HUES64 (cell line): Measurements from ENCODE around the gene ZIC3. TPM values are rescaled to one million over a fixed set of nuclear protein-coding genes. Genes with fewer than 3 reads are reported as not detected.
A peak's percentile ranks its signal among the peaks of the same experiment; 100 is the strongest.
"Not testable (repeated sequence)": the region's sequence is repeated elsewhere in the genome, so short reads cannot be mapped to it uniquely, and the experiment has no call there.

Source experiments
- H3K27ac ChIP-seq: 2 replicates; pipeline ENCODE4 v1.7.0; 2013; ENCODE audit warnings: low read depth, low read length, inconsistent platforms
- H3K27me3 ChIP-seq: 2 replicates; pipeline ENCODE4 v1.6.1; 2013; ENCODE audit warnings: mild to moderate bottlenecking, low read length; ENCODE audit not compliant: insufficient read depth
- H3K36me3 ChIP-seq: 2 replicates; pipeline ENCODE4 v1.6.1; 2013; ENCODE audit warnings: mild to moderate bottlenecking, low read length; ENCODE audit not compliant: insufficient read depth
- H3K4me1 ChIP-seq: 2 replicates; pipeline ENCODE4 v1.6.1; 2013; ENCODE audit warnings: mild to moderate bottlenecking, low read length, moderate library complexity; ENCODE audit not compliant: insufficient read depth
- H3K4me3 ChIP-seq: 2 replicates; pipeline ENCODE4 v1.5.1; 2013; ENCODE audit warnings: mild to moderate bottlenecking, low read length, moderate library complexity
- H3K9ac ChIP-seq: 2 replicates; pipeline ENCODE4 v1.6.1; 2013; ENCODE audit warnings: mild to moderate bottlenecking, low read depth, low read length
- H3K9me3 ChIP-seq: 2 replicates; pipeline ENCODE4 v1.6.1; 2013; ENCODE audit warnings: low read depth, low read length; ENCODE audit not compliant: insufficient read depth
- WGBS: fragments of 150-250, 120-280 bp; methylation state at CpG from one replicate; pipeline ENCODE4 v1.1.7; 2013; ENCODE audit warnings: missing lambda C conversion rate; 5-methylcytosine and 5-hydroxymethylcytosine counted together
- polyA plus RNA-seq, 2 experiments: library from polyadenylated mRNA; stranded (reverse); fragments of 50-300 nt; gene quantifications; one replicate each; pipeline ENCODE4 v1.2.3, GENCODE V29; 2013

ZIC3 gene
- 56.5 TPM for polyA plus RNA-seq (2013, experiment 1 of 2)
- 56.5 TPM for polyA plus RNA-seq (2013, experiment 2 of 2)

DNA sequence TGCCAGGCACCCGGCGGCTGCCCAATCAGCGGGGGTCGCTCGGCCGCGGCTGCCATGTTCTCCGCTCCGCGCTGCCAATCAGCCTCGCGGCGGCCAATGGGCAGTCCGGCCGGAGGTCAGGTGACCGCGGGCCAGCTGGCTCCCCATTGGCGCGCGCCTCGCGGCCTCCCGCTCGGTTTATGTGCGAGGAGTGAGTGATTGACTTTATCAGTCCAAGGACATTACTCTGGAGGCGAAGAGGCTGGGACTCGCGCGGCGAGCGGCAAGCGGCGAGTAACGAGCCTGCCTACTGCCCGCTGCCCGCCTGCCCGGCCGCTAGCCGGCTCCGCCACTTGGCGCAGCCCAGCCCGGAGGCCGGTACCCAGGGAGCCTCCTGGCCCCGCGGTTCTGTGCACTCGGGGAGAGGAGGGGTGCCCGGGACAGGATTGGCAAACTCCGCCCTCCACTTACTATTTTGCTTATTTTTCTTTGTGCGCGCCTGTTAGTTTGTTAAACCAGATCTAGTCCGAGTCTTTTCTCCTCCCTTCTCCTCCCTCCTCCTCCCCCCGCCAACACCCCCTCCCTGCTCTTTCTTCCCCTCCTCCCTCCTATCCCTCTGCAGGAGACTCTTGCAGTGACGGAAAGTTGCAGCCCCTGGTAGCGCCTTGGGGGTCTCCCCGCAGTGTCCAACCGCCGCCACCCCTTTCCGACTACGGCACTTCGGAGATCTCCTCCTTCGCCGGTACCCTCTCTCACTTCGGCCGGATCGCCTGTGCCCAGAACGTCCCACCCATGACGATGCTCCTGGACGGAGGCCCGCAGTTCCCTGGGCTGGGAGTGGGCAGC is at the start of gene ZIC3:
Gene ZIC3 (plus strand): TSS at position 207 of the 825 bp plus-strand sequence. CDS start 565 bp downstream, at position 772.
- Histone ChIP-seq H3K9ac (peak within 1 kb of the TSS; percentile 73), H3K36me3 (peaks cover 22% of the 10 kb centered on the region), H3K4me1 (peaks cover 23% of the 10 kb centered on the region; the same call in 1 of the 2 replicates), H3K27ac (peak within 1 kb of the TSS; percentile 99; the same call in 1 of the 2 replicates), H3K4me3 (peak within 1 kb of the TSS; percentile 84), H3K9me3 (no peaks in the 10 kb centered on the region), H3K27me3 (peaks cover 42% of the 10 kb centered on the region; the same call in 1 of the 2 replicates)
- under 1% methylated on average over 69 of the region's 69 CpGs for WGBS

DNA sequence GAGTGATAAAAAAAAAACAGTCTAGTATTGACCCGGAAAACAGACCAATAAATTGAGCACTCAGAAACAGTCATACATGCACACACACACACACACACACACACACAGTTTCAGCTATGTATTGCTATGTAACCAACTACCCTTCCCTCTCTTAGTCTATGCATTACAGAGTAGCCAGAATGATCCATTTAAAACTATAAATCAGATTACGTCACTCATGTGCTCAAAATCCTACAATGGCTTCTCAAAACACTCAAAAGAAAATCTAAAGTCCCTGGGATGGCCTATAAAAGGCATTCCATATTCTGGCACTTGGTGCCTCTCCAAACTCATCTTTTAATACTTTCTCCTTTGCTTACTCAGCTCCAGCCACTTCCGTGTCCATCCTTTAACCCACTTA is 46.5 kb upstream of the ZIC3 start:
- Histone ChIP-seq H3K36me3 (no peaks in the 10 kb centered on the region), H3K9ac (no peak overlapping the region), H3K27ac (no peak overlapping the region), H3K9me3 (no peaks in the 10 kb centered on the region), H3K4me1 (no peaks in the 10 kb centered on the region), H3K27me3 (no peaks in the 10 kb centered on the region), H3K4me3 (no peak overlapping the region)
- WGBS: 93% methylated on average over 3 of the region's 3 CpGs

DNA sequence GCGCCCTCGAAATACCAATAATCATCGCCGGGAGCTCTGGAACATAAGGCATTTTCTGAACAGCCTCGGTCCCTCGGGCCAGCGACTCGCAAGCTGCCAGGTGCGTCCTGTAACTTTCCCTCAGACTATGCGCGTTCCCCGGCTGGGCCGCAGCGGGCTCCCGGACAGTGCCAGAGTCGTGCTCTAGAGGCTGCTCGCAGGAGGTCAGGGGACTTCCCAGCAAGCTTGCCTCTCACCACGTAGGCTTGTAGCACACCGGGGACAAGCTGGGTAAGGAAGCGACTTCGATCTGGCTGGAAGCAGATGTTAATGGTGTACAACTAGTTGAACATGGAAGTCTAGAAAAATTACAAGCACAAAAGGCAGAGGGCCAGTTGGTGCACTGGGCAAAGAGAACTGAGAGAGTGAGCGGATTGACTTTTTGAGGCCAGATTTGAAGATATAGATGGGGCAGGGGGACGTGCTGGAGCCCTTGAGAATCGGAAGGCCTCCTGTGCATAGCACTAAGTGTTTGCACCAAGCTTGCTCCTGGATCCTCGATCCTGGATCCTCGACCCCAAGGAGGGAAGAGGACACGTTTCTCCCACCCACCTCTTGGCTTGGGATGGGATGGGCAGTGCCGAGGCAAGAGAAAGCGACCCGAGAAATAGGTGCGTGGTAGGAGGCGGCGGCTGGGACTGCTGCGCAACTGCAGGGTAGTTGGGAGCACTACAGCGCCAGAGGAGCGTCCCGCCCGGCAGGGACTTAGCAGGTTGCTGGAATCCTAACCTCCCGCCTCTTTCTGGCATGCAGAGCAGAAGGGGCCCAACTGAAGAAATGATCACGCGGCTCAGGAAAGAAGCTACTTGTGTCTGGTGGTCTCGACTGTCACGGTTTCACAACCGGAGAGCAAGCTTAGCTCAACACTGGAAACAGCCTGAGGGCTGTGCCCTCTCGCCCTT is 19.9 kb upstream of the ZIC3 start:
- H3K9me3 ChIP-seq: no peaks in the 10 kb centered on the region
- H3K9ac ChIP-seq: no peak overlapping the region
- 0 out of 2 replicates have a peak, but pooled peaks cover 11% of the 10 kb centered on the region for H3K4me1 ChIP-seq
- H3K27me3 ChIP-seq: peaks cover 73% of the 10 kb centered on the region
- peak overlapping the region; percentile 39 for H3K4me3 ChIP-seq
- H3K27ac ChIP-seq: no peak overlapping the region
- 71% methylated on average over 45 of the region's 45 CpGs for WGBS
- no peaks in the 10 kb centered on the region for H3K36me3 ChIP-seq

DNA sequence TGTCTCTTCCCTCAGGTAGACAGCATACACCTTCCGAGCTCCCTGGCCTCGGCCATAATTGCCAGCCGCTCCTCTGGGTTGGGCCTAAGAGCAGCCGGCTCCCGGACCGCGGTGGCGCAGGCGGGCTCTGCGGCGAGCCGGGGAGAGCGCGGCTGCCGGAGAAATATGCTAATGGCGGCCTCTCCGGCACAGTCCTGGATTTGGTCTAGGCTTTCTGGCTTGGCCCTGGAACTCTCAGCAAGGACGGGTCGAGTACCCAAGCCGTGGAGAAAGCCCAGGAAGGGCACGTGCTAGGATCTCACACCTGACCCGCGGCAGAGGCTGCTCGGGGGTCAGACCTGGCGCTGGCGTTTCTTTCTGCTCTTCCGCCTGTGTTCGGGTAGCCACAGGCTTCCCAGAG is 18.6 kb upstream of the ZIC3 start:
- no peaks in the 10 kb centered on the region for H3K9me3 ChIP-seq
- 5% methylated on average over 28 of the region's 28 CpGs for WGBS
- peaks cover 73% of the 10 kb centered on the region for H3K27me3 ChIP-seq

DNA sequence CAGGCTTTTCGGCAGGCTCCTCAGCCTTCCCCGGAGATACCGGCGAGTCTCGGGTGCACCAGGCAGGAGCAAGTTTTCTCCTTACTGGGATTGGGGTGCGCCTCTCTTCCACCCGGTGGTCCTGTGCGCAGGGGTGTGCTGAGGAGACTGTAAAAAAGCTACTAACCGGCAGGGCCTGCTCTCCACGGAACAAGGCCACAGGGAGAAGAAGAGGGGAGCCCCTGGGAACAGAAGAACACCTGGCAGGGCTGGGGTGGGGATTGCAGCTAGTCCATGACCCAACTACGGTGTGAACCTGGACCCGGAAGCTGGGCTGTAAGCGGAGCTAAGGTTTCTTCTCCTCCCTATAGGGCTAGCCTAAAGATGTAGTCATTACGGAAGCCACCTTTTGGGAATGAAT is 17.7 kb upstream of the ZIC3 start:
- Histone ChIP-seq H3K4me3 (peak overlapping the region; percentile 58), H3K9me3 (no peaks in the 10 kb centered on the region), H3K36me3 (no peaks in the 10 kb centered on the region), H3K4me1 (0 out of 2 replicates have a peak, but pooled peaks cover 11% of the 10 kb centered on the region), H3K27me3 (peaks cover 73% of the 10 kb centered on the region), H3K9ac (no peak overlapping the region), H3K27ac (no peak overlapping the region)
- 4% methylated on average over 12 of the region's 14 CpGs for WGBS

More for the DNA sequence above, 18.6 kb upstream of the ZIC3 start:
- Histone ChIP-seq H3K36me3 (no peaks in the 10 kb centered on the region), H3K27ac (no peak overlapping the region), H3K4me3 (peak overlapping the region; percentile 58), H3K9ac (no peak overlapping the region), H3K4me1 (0 out of 2 replicates have a peak, but pooled peaks cover 11% of the 10 kb centered on the region)

DNA sequence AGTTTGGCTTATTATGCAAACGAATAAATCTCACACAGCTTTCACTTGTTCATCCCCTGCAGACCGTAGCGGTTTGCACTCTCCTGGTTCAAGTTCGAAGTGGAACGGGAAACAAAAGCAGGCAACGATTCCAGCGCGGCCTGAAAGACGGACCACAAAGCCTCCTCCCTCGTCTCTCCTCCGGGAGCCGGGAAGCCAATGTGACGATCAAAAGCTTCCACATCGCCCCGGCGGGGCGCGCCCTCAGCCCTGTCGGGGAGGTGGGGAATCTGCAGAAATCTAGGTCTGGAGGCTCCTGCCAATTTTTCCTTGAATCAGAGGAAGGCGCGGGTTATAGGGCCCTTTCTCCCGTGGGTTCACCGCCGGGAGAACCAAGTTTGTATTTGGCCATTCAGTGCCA is 16.9 kb upstream of the ZIC3 start:
- Histone ChIP-seq H3K9me3 (no peaks in the 10 kb centered on the region), H3K4me3 (peak overlapping the region; percentile 58), H3K9ac (no peak overlapping the region), H3K36me3 (no peaks in the 10 kb centered on the region), H3K27ac (peak overlapping the region; percentile 81; the same call in 1 of the 2 replicates), H3K4me1 (0 out of 2 replicates have a peak, but pooled peaks cover 11% of the 10 kb centered on the region), H3K27me3 (peaks cover 66% of the 10 kb centered on the region)
- WGBS: under 1% methylated on average over 22 of the region's 24 CpGs

DNA sequence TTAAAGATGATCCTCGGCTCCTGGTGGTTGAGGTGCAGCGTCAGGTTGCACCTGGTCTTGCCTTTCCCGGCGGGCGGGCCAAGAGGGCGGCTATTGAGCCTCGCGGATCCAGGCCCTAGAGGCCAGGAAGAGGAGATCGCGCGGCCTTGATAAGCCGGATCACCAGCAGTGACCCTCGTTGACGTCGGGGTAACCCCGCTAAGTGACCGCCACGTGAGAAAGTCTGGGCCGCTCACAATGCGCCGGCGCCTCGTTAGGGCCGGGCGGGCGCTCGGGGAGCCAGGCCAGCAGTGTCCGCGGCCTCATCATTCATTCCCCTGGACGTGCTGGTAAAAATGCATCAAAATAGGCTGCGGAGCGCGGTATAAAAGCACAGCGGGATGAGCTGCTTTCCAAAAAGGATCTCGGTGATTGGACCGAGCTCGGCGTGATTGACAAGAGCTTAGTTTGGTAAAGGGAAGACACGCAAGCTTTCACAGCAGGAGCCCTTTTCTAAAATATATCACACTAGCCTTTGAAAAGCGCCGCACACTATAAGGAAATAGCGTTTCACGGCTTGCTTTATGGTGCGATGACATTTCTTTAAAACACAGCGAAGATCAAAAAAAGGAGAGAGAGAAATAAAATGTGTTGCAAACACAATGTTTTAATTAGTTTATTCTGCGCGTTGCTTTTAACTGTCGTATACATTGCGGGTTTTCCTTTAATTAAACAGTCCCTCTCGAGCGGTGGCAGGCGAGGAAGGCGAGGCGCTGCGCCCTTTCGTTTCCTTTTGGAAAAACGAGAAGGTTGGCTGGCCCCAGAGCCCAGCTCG is 15.9 kb upstream of the ZIC3 start:
- under 1% methylated on average over 58 of the region's 58 CpGs for WGBS
- Histone ChIP-seq H3K27me3 (peaks cover 57% of the 10 kb centered on the region), H3K4me3 (peak overlapping the region; percentile 58), H3K36me3 (no peaks in the 10 kb centered on the region), H3K9me3 (no peaks in the 10 kb centered on the region), H3K27ac (peak overlapping the region; percentile 85; the same call in 1 of the 2 replicates), H3K9ac (peak overlapping the region; percentile 60; the same call in 1 of the 2 replicates), H3K4me1 (0 out of 2 replicates have a peak, but pooled peaks cover 11% of the 10 kb centered on the region)

DNA sequence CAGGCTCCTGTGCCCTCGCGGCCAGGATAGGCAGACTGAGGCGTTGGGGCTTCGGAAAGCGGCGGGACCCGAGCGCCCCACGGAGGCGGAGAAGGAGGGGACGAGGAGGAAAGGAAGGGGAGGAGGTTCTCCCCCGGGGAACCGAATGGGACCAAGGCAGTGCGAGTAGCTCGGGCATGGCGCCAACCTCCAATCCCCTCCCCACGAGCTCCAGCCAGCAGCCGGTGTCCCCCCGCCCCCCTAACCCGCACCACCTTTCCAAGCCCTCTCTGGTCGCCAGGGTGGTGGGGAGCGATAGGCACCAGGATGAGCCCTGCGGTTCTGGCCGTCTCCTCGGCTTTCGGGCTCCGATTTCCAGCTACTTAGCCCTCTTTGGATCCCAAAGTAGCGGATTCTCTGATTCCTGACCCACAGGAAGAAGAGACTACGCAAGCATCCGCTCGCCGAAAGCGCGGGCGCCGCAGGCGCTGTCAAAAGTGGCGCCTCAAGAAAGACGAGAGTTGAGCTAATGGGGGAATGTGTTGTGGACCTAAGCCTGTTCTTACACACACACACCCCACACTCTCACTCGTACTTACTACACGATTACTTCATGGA is 15.2 kb upstream of the ZIC3 start:
- H3K27ac ChIP-seq: peak overlapping the region; percentile 85; the same call in 1 of the 2 replicates
- peak overlapping the region; percentile 60; the same call in 1 of the 2 replicates for H3K9ac ChIP-seq
- H3K36me3 ChIP-seq: no peaks in the 10 kb centered on the region
- H3K4me1 ChIP-seq: 0 out of 2 replicates have a peak, but pooled peaks cover 11% of the 10 kb centered on the region
- H3K9me3 ChIP-seq: no peaks in the 10 kb centered on the region
- H3K27me3 ChIP-seq: peaks cover 50% of the 10 kb centered on the region
- WGBS: under 1% methylated on average over 23 of the region's 41 CpGs
- H3K4me3 ChIP-seq: peak overlapping the region; percentile 58

DNA sequence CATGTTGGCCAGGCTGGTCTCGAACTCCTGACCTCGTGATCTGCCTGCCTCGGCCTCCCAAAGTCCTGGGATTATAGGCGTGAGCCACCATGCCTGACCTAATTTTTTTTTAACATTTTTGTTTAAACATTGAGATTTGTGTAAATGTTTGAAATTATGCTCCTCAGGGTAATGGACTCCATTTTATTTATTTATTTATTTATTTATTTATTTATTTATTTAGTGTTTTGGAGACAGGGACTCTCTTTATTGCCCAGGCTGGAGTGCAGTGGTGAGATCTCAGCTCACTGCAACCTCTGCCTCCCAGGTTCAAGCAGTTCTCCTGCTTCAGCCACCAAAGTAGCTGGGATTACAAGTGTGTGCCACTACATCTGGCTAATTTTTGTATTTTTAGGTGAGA is 13.8 kb upstream of the ZIC3 start:
- peaks cover 36% of the 10 kb centered on the region for H3K27me3 ChIP-seq
- WGBS: 100% methylated on average over 2 of the region's 4 CpGs
- H3K4me1 ChIP-seq, H3K9ac ChIP-seq, H3K4me3 ChIP-seq, H3K36me3 ChIP-seq, H3K27ac ChIP-seq, H3K9me3 ChIP-seq: not testable (repeated sequence)

DNA sequence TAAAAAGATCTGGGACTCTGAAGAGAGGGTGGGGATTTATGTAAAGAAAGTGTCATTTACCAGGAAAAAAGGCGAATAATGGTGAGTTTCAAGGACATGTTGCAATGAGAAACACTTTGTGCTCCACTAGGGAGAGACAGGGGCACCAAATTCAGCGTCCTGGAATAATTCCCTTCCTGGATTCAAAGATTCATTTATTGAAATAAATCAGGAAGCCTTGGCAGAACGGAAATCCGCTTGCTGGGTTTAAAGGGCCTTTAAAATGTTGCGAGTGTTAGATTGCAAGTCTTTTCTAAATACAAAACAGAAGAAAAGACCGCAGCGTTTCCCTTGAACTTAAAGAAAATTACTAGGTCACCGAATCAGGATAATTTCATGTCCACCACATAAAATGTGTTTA is 3.8 kb upstream of the ZIC3 start:
- Histone ChIP-seq H3K4me3 (peak overlapping the region; percentile 84), H3K27me3 (peaks cover 34% of the 10 kb centered on the region; the same call in 1 of the 2 replicates)

More for the DNA sequence above, 3.8 kb upstream of the ZIC3 start:
- no peaks in the 10 kb centered on the region for H3K9me3 ChIP-seq
- H3K36me3 ChIP-seq: no peaks in the 10 kb centered on the region
- 8% methylated on average over 5 of the region's 8 CpGs for WGBS
- H3K27ac ChIP-seq: no peak overlapping the region
- peaks cover 30% of the 10 kb centered on the region for H3K4me1 ChIP-seq
- 0 out of 2 replicates have a peak overlapping the region, but pooled peaks have one; percentile 69 for H3K9ac ChIP-seq
